ENCODE results near the gene DUSP2.

The DUSP2 gene

DNA sequence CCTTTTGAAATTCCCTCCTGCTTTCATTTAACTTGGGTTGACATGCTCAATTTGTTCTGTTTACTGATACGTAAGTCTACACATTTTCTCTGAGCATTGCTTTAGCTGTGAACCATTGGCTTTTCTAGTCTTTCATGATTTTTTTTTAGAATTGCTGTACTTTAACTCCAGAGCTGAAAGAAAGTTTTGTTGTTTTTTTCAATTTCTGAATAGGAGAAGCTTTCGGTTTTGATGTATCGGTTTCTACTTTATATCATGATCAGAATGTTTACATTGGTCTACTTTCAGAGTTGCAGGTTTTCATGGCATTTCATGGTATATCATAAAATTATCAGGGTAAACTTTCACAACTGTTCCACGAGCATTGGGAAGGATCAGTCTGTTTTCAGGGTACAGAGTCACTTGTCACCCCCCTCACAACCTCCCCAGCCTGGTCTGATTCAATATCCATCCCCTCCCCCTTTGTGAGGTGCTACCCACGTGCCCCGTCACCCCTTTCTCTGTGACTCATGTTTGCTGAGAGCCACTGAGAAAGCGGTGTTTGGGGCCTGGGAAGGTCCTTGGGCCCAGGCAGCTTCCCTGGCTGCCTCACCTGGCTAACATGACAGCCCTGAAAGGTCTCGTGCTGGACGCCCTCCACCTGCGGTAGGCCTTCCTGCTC, 14.0 kb downstream of the DUSP2 start:
- no peak for DNase-seq

DNA sequence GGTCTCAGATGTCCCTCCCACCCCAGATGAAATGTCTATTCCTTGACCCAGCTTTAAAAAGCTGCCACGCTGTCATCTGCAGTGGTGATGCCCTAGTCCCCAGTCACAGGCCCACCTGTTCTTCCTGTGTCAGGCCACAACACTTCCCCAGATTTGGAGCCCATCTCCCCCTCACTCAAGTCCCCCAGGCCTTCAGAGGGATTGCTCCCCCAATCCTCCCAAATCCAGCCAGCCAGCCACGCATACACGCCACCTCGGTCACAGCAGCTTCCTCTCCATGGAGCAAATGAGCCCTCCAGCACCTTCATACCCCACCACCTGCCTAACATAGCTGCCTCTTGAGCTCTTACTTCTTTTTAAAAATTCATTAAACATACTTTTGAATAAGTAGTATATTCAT, 14.8 kb downstream of the DUSP2 start:
- DNase-seq, result no peak

DNA sequence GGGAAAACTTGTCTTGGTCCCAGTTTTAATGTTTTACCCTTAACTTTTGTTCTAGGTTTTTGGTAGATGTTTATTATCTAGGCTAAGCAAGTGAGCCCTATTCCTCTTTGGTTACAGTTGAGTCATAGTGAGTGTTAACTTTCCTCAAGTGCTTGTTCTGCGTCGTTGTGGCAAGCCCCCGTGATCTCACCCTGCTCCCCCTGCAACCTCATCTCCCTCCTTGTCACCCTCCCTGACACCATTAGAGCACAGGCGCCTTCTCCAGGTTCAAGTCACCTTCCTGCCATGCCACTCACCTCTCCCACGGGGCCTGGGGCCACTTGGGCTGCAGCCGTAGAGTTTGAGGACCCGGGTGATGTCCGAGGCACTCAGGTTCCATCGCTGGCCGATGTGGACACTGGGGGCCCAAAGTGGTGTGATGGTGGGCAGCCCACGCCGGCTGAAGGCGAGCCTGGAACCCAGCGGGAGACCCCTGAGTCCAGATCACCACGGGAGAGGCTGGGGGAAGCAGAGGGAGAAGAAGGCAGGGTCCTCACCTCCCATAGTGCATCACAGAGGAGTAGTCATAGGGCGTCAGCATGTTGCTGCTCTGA, 15.6 kb downstream of the DUSP2 start:
- no peak for DNase-seq

DNA sequence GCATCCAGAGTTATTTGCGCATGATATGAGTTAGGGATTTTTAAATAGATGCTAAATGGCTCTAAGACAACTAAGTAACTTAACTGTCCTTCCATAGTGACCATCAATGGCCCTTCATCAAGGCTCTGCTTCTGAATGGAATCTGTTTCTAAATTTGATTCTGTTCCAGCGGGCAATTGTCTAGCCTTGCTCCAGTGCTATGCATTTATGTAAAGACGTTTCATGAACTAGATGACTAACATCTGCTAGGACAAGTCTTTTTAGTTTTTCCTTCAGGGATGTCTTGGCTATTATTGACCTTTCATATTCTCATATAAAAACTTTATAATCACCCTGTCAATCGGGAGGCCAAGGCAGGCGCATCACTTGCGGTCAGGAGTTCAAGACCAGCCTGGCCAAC, 16.8 kb downstream of the DUSP2 start:
- no peak for DNase-seq

DNA sequence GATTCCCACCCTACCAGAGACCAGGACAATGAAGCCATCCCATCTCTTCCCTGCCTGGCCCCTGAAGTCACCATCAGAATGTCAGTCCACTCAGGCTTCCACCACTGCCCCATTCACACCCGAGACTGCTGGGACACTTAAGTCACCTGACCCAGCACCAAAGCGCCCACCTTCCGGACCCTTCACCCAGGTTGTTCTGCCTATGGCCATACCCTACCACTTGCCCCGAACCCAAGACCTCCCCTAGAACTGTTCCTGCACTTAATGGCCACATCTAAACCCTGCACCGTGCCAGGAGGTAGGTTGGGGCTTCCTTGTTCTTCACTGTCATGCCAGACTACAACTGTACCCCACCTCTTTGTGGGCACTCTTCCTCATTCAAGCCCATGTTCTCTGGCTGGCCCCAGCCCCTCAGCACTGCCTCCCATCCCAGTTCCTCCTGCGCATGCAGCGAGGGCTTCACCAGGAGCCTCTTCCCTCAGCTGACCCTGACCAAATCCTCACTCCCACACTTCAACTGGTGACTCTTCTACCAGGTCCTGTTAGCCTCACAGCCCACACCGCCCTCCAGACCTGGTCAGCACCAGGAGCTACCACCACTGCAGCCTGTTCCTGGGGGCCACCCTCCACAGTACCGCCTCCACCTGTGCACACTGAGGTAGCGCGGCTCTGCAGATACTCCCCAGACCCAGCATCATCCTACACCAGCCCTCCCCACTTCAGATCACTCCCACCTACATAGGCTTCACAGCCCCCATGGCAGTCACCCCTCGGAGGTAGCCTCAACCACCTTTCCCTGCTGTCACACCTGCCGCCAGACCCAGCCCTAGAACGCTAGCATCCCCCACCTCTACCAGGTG, 20.6 kb downstream of the DUSP2 start:
- DNase-seq, result no peak

DNA sequence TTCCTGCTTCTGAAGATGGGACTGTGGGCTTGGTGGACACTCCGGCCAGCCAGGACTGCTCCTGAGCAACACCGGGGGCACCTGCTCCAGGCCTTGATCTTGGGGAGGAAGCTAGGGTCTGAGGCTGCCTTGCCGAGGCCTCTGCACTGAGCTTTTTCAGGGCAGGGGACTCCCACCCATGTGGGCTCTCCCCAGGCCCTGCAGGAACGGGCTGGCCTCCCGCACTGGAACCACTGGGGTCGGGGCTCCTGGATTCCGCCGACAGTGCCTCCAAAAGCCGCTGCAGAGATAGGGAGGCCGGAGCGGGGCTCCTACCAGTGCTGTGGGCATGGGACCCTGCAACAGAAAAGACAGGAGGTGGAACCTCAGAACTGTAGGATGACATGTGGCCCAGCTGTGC, 21.3 kb downstream of the DUSP2 start:
- no peak for DNase-seq

DNA sequence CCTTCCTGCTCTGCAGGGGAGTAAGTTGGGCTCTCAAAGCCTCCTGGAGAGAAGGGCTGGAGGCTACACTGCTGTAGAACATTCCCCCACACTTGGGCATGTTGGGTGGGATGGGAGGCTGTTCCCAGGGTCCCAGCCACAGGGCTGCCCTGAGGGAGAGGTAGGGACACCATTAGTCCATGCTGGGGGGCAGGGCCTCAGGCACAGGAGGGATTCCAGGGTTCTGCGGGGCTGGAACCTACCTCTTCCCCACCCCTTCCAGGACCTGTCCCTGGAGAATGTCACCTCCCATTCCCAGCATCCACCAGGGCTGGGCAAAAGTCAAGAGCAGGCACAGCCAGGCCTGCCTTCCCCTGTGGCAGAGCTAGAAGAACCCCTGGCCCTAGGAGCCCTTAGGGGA, 21.9 kb downstream of the DUSP2 start:
- no peak for DNase-seq

DNA sequence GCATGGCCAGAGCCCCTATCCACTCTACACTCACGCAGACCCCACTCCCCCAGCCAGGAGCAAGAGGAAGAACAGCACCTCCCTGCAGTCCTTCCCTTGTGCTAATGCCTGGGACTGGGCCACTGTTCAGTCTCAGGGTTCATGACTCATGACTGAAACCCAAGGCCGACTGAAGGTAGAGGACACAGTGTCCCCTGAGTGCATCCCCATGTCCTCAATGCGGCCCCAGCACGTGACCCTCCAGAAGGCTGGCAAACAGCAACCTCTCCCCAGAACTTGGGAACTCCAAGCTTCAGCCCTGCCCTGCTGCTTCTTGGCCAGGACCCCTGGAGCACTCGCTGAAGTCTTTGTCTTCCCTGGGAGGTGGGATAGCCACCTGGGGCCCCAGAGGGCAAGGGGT, 22.8 kb downstream of the DUSP2 start:
- DNase-seq, result no peak

DNA sequence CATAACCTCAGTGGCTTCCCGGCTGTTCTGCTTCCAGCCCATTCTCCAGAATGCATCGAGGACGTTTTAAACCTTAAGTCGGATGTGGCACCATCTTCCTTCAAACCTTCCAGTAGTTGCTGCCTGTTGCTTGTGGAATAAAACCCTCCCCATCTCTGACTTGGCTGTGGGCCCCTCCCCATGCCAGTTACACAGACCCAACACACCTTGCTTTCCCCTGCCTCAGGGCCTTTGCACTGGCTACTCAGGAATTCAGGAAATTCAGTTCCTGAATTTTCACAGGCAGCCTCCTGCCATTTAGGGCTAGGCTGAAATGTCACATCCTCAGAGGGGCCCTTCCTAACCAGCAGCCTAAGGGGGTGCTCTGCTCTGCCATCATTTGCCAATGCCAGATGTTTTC, 23.8 kb downstream of the DUSP2 start:
- DNase-seq, result no peak

DNA sequence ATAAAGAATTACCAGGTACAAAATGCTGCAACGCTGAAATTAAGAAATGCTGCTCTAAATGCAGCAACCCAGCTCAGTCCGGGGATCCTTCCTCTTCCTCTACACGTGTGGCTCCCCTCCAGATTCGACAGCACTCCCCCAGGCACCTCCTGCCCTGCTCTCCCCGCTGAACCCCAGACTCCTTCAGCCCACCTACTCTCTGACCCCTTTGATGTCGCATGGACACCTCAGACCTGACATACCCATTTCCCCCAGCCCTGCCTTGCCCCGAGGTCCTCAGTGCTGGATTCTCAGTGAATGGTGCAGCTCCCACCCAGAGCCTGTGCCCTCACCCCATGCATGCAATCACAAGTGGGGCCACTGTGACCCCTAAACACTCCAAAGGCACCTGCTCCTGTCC, 24.2 kb downstream of the DUSP2 start:
- DNase-seq, result no peak

DNA sequence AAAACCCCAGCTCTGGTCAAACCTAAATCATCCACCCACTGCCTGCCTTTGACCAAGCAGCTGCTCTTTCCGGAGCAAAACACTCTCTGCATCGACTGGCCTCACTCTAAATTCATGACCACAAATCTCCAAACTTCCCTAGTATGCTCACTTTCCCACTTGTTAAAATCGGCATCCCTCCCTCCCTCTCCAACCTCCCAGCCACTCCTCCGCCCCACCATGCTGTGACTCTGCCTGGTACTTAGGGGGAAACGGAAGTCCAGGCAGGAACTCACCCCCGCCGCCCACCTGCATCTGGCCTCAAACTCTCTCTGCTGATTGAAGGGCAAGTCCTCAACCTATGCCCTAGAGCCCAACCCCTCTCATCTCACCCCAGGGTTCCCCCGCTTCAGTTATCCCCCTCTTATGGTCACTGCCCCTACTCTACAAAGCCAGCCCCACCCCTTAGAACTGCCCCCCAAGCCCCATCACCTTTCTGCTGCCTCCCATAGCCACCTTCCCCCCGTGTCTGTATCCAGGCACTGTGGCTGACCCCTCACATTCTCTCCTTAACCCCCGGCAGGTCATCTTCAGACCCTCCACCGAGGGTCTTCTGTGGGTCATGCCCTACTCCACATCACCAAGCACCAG, 25.0 kb downstream of the DUSP2 start:
- no peak for DNase-seq

DNA sequence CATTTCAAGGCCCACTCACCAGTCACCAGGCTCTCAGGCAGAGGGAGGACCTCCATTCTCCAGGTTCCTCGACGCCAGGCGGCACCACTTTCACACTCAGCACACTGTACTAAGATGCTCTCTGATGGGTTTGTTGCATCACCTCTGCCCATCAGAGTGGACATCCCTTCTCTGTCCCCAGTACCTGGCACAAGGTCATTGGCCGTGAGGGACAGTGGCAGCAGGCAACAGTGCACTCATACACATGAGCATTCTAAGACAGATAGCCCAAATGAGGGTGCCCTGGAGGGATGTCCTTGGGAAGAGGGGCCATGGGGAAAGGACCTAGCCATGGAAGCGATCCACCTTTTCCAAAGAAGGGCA, 25.9 kb downstream of the DUSP2 start:
- no peak for DNase-seq

DNA sequence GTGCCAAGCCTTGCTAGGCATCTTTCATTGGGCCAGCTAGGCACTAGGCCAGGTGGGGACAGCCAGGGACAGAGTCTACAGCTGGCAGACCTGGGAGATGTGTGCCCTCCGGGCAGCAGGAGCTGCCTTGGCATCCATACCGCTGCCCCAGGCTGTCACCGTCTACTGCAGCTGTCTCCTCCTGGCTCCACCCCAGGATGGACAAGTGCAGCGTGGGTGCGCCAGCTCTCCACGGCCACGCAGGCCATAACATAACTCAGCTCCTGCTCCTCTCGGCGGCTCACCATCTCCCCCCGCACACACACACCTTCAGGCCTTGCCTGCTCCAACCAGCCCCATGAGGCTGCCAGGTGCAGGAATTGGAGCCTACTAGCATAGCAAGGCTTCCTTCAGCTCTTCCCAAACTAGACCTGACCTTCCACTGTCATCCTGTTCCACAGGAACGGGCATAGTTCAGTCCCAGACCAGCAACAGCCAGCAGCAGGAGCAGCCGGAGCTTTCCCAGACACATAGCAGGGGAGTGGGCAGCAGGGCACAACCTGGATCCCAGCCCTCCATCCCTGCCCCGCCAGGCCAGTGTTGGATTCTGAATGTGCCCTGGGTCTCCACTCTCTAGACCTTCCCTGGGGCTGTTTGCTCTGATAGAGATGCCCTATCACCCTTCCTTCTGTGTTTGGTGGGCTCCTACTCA, 26.4 kb downstream of the DUSP2 start:
- peak in 1 of 2 experiments; percentile 34 for DNase-seq

DNA sequence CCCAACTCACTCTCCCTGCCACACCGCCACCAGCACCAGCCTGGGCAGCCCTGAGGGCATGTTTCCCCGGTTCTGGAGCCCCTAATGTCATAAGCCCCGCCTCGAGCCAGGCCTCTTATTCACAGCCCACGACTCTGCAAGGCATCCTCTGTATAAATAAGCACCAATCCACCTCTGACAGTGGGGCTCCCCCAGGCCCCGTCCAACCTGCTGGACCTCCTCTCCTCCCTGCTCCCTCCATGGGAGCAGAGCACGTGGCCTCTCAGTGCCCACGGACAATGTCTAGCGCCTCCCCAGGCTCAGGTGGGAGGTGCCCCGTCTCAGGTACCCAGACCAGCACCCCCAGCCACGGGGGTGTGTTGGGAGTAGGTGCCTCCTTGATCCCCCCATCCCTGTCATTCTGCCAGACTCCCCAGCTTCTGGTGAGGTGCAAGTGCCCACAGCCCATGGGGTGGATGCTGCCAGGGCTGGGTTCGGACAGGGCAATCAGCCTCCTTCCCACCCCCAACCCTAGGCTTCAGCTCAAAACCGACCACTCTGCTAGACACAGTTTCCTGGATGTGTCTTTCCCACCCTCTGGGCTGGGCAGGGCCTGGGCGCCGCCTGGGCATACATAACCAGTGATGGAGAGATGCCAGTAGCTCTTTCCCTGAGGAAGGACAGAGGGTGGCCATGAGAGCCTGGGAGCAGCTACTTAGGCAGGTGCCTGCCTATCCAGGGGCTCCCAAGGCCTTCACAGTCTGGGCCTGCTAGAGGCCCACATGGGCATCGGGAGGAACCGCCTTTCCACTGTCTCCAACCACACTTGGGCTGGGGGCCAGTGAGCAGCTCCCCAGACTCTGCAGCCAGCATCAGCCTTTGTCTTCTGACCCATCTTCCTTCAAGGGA, 27.3 kb downstream of the DUSP2 start:
- no peak for DNase-seq

DNA sequence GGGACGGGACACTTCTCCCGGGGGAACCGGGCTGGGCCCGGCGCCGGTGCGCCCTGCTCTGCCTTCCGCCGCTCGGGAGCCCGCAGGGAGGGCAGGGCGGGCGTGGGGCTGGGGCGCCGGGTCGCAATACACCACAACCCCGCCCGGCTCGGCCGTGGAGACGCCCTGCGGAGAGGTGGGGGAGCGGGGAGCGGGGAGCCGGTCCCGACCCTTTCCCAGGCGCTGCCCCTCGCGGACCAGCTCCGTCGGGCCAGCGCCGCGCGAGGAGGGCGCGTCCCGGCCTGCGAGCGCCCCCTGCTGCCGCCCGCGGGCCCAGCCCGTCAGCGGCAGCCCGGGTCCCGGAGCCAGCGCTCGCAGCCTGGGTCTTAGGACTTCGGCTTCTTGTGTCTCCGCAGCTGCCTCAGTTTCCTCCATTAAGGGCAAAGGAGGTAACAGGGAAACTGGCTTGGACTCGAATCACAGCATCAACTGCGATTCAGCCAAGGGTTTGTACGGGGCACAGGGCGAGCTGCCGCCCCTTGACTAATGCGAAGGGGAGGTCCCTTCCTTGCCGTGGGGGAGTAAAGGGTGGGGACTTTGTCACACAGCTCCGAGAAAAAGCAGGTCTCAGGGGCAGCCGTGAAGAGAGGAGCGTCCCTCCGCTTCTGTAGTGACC, 28.2 kb downstream of the DUSP2 start:
- DNase-seq, result peak; percentile 31 to 44

DNA sequence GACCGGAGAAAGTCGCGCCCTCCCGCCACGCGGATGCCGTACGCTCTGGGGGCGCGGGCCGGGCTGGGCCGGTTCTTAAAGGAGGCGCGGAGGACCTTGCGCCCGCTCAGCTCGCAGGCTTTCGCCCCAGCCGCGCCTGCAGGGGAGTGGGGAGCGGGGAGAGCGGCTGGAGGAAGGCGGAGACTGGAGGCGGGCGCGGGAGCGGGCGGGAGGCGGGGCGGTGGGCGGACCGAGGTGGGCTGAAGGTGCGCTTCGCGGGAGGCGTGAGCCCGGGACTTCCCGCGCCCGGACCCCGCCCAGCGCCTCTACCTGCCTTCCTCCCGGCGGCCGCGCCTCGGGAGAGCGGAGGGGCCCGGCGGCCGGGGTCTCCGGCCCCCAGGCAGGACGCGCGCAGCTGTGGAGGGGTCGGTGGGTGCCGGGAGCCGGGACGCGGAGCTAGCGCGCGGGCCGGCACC, 28.8 kb downstream of the DUSP2 start, which contains the start of gene ADRA2B:
TSS of gene ADRA2B (minus strand) at position 148 of the 455 bp plus-strand sequence. CDS start 422 bp downstream, outside the sequence.
- DNase-seq, result peak; percentile 42 to 54

DNA sequence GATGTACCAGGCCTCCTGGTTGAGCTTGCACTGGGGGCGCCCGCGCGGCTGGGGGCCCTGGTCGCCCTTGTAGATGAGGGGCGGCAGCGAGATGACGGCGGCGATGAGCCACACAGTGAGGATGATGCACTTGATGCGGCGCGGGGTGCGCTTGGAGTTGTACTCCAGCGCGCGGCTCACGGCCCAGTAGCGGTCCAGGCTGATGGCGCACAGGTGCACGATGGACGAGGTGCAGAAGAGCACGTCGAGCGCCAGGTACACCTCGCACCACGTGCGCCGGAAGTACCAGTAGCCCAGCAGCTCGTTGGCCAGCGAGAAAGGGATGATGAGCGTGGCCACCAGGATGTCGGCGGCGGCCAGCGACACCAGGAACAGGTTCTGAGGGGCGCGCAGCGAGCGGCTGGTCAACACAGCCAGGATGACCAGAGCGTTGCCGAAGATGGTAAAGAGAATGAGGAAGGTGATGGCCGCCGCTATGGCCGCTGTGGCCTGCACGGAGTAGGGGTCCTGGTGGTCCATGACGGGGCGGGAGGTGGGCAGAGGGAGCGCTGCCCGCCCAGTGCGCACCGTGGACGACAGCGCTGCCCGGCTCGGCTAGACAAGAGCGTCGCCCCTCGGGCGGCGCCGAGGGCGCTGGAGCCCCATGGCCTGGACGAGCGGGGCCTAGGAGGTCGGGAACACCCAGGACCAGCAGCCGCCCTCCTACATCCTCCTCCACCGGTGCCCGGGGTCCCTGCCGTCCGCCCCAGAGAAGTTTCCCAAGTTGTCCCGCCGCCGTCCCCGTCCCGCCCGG, 29.4 kb downstream of the DUSP2 start:
- no peak for DNase-seq

DNA sequence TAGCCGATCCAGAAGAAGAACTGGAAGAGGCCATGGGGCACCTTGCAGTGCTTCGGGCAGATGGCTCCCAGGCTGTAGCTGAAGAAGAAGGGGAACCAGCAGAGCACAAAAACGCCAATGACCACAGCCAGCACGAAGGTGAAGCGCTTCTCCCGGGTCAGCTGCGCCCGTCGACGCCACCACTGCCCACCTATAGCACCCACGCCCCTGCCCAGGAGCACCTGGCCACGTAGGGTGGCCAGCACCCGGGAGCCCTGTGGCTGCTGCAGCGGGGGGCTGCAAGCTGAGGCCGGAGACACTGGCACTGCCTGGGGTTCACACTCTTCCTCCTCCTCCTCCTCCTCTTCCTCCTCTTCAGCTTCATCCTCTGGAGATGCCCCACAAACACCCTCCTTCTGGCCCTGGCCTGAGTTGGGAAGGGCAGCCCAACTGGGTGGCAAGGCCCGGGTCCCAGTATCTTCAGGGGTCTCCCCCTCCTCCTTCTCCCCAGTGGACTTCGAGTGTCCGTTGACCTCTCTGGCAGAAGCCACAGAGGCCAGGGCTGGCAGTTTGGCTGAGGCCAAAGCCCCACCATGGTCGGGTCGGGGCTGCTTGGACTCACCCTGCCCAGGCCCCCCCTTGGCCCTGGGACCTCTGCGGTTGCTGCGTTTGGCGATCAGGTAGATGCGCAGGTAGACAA, 30.2 kb downstream of the DUSP2 start:
- no peak for DNase-seq

DNA sequence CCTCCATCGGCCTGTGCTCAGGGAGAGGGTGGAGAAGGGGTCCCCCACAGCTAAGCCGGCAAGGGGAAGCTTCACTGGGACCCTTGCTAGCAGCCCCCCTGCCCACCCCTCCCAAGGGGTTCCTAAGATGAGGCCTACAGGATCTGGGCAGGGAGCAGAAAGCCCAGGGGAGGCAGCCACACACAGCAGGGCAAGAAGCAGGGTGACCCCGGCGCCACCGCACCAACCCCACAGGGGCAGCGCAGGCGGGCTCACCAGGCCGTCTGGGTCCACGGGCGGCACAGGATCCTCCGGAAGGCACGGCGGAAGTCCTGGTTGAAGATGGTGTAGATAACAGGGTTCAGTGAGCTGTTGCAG, 30.7 kb downstream of the DUSP2 start:
- DNase-seq, result no peak

DNA sequence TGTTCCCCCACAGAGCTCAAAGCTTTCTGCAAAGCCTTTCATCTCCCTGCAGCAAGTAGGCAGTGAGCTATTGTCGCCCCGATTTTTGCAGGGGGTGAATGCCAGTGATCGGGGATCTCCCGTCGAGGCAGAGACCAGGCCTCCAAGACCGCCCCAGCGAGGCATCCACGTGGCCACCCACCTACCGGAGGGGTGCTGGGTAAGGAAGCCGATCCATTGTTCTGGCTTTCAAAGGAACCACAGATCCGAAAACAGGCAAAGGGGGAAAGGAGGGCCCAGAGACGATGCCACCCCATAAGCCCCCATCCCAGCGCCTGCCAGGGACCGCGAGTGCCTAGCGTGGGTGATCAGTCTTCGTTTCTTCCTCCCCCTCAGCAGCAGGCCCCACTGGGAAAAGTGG, 31.3 kb downstream of the DUSP2 start:
- no peak for DNase-seq
